ENCODE results near the gene APP. TPM values are rescaled to one million over a fixed set of nuclear protein-coding genes. Genes with fewer than 3 reads are reported as not detected.
"Not testable (repeated sequence)": the region's sequence is repeated elsewhere in the genome, so short reads cannot be mapped to it uniquely, and the experiment has no call there.

Gene APP
- total RNA-seq, 1 donor from 2014 or later: 857 TPM

DNA sequence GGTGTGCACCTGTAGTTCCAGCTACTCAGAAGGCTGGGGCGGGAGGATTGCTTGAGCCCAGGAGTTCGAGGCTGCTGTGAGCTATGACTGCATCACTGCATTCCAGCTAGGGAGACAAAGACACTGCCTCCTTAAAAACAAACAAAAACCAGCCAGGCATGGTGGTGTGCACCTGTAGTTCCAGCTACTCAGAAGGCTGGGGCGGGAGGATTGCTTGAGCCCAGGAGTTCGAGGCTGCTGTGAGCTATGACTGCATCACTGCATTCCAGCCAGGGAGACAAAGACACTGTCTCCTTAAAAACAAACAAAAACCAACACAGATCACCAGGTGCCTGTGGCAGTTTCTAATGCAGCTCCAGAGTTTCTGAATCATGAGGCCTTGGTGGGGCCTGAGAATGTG, 147.2 kb downstream of the APP start:
- DNase-seq (ENCODE audit: low spot score): not testable (repeated sequence)

GRCh38 chr21:26022598-26023337, 147.8 kb downstream of the APP start:
- DNase-seq (ENCODE audit: low spot score): not testable (repeated sequence)

DNA sequence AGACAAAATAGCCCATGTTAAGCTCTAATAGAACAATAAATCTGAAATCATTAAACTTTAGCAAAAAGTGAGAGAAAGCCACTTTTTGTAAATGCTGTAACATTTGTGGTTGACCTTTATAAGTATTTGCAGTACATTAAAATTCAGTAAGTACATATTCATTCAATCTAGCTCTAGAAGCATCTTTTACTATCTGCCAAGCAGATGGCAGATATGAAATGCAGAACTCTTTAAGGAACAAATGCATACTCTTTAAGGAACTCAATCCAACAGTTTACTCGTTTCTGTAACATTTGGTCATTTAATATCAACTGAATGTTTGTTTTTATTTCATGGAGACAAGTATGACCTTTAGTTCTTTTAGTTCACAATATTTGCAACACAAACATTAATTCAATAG, 150.1 kb downstream of the APP start:
- no peak for DNase-seq (ENCODE audit: low spot score)

GRCh38 chr21:26020081-26020480, 150.5 kb downstream of the APP start:
- DNase-seq (ENCODE audit: low spot score): no peak

DNA sequence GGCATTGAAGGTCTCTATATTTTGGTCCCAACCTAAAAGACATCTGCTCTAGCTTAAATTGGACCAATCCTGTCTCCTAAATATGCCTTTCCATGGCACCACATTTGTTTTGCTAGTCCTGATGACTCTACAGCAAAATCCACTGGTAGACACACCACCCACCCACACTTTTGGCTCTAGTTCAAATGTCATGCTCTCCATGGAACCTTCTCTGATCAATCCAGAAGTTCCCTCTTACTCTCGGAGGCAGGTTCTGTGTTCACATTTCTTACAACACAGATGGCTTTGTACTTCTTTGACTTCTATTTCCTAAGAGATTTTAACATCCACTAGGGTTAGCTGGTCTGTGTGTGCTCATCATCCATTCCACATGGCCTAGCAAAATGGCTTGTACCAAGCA, 151.3 kb downstream of the APP start:
- no peak for DNase-seq (ENCODE audit: low spot score)

- DNase-seq (ENCODE audit: low spot score): no peak
These were observed 156.6 kb downstream of the APP start for GRCh38 chr21:26013970-26014369.

DNA sequence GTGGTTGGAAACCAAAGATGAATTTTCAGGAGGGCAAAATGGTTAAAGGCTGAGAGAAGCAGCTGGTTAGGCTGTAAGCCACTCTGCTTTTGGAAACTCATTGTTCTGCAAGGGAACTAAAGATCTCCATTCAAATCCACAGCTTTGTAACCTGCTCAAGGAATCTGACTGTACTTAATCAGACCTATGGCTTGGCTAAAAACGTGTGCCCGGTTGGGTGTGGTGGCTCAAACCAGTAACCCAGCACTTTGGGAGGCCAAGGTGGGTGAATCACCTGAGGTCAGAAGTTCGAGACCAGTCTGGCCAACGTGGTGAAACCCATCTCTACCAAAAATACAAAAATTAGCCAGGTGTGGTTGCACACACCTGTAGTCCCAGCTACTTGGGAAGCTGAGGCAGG, 158.1 kb downstream of the APP start:
- DNase-seq (ENCODE audit: low spot score): not testable (repeated sequence)

GRCh38 chr21:26011292-26011940, 159.2 kb downstream of the APP start:
- no peak for DNase-seq (ENCODE audit: low spot score)

DNA sequence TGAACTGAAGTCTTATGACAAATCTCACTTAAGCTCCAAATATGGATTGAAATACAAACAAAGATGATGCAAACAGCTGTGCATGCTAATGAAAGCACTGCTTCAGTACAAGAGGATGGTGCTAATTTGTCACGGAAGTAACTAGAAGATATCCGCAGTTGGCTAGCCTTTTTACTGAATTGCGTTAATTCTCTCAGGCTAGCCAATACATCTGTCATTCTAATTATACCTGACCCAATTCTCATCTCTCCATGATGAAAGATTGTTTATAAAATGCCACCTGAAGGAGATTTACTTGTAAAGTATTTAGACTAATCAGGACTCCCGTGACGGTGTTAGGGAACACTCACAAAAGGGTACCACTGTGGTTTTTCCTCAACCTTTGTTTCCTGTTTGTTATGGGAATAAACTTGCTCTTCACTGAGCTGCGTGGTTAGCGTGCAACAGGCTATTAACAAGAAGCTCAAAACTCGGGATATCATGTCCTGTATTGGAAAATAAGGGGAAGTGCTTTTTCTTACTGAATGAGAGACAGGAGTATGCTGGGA, 162.5 kb downstream of the APP start:
- no peak for DNase-seq (ENCODE audit: low spot score)

DNA sequence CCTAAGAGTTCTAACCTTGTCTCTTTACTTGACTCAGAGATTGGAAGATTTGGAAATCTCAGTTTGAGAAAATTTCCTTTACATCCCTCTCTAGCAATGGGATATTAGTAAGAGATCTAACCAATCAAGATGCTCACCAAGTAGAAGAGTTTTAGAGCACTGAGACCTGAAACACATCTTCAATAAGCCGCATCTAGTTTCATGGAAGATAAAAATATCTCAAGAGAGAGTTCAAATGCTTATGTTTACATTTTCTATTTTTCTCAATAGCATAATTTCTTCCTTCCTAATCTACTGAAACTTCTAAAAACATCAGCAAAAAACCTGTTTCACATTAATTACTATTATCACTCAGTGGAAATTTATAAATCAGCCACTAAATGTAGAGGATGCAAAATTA, 165.1 kb downstream of the APP start:
- no peak for DNase-seq (ENCODE audit: low spot score)

- DNase-seq (ENCODE audit: low spot score): no peak
These were observed 167.2 kb downstream of the APP start for GRCh38 chr21:26003404-26003803.

DNA sequence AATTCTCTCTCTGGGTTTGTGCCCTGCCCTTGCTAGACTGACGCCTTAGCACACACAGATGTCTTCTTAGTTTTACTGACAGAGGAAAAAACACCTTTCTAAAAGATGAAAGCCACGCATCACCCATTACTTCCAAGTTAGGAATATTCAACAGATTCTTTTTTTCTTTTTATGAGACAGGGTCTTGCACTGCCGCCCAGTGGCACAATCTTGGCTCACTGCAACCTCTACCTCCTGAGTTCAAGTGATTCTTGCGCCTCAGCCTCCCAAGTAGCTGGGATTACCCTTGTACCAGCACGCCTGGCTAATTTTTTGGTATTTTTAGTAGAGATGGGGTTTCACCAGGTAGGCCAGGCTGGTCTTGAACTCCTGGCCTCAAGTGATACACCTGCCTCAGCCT, 169.2 kb downstream of the APP start:
- no peak for DNase-seq (ENCODE audit: low spot score)

DNA sequence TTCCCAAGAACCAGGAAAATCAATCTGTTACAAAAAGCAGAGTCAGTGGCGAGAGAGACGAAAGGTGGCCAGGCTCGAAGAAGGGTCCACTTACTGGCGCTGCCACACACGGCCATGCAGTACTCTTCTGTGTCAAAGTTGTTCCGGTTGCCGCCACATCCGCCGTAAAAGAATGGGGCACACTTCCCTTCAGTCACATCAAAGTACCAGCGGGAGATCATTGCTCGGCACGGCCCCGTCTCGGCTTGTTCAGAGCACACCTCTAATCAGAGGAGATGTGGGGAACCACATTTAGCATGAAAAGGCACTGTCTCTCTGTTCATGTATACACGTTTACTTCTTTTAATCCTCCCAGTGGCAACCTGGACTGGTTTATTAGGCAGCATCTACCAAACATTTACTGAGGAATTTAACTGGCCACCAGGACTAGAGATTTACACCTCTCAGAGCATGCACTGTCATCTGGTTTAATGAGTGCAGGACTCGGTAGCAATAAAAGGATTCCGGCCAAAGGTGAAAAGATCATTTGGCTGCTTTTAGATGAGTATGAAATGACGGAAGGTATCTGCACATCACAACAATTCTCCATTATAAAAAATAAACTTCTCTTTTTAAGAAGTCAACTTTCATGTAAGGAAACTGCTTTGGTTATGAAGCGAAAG, 170.5 kb downstream of the APP start:
- no peak for DNase-seq (ENCODE audit: low spot score)

DNA sequence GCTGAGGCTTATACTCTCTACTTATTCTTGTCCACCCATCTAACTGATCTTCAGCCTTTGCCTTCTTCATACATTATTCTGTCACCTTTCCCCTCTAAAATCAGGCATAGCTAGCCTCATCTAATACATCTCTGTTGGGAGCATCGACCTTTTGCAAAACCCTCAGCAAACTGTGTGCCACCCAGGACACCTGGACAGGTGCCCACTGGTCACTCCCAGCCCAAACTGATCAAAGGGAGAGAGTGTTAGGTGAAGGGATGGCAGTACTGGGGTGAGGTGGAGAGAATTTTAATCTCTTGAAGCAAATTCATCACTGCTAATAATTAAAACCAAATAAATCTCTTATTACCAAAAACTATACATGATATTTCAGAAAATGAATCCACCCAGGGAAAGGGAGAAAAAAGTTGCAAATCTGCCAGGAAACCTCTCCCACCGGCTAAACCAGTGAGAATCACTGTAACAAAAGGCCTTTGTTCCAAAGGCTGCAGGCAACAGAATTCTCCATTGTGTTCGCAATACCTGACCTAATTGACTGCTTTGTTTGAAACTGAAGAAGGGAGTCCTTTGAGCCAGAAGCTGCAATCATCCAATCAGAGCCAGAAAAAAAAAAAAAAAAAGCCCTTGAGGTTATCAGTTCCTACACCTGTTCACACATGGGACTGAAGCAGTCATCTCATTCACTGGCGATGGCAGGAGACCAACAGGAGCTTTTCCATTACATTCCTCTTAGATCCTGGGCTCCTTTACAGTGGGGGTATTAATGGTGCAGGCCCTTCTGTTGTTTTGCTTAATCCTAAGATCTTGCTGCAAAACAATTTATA, 172.6 kb downstream of the APP start:
- peak; percentile 38 for DNase-seq (ENCODE audit: low spot score)

DNA sequence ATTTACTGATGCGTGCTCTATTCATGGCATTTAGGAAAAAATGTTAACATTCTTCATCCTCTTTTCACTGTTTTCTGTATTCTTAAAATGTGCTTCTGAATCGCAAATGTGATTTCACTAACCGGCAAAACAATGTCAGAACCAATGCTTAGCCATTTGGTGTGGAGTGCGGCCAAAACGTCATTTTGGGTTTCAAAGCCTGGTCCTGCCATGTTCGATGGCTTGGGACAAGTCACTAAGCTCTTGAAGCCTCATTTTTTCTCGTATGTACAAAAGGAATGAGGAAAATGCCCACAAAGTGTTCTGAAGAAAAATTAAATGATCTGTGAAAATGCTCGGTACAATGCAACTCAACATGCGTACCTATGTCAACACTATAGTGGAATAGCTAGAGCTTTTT, 175.3 kb downstream of the APP start:
- DNase-seq (ENCODE audit: low spot score): no peak

- no peak for DNase-seq (ENCODE audit: low spot score)
These were observed 175.8 kb downstream of the APP start for GRCh38 chr21:25994758-25995163.

- DNase-seq (ENCODE audit: low spot score): no peak
These were observed 181.8 kb downstream of the APP start for GRCh38 chr21:25988738-25989137.

- DNase-seq (ENCODE audit: low spot score): no peak
These were observed 183.0 kb downstream of the APP start for GRCh38 chr21:25987531-25987930.

- DNase-seq (ENCODE audit: low spot score): no peak
These were observed 183.6 kb downstream of the APP start for GRCh38 chr21:25986928-25987327.

DNA sequence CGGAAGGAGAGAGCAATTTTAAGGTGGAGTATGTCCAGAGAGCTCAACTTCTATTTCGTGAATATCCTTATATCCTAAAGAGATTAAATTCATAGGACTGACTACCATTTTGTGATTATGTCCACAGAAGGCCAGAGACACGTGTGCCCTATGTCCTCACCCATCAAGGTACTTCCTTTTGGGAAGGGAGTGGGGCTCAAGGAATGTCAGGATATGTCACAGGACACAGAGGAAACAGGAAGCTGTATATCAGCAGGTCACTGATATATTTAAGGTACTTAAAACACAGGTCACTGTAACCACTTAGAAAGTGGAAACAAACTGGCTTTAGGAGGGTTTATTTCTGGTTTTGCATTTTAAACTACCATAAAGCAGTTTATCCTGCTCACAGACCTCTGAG, 184.6 kb downstream of the APP start:
- no peak for DNase-seq (ENCODE audit: low spot score)

- DNase-seq (ENCODE audit: low spot score): no peak
These were observed 186.0 kb downstream of the APP start for GRCh38 chr21:25984538-25984937.

DNA sequence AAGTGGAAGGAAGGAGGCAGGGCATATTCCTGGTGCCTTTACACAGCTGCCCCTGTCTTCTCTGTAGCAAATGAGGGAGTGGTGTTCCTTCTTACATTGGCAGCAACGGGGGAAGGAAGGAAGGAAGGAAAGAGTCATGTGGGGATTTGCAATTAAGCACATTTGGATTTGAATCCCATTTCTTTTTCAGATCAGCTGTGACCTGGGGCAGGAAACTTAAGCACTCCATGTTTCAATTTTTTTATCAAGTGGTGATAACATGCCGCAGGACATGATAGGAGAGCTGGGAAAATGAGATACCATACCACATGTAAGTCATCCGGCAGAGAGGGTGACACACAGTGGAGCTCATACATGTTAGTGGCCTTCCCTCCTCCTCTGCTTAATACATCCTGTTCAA, 186.8 kb downstream of the APP start:
- DNase-seq (ENCODE audit: low spot score): no peak
